Mesendoderm (in vitro differentiated cells): ENCODE measurements around the gene TEN1.

Experiments
- DNase-seq: peaks from one replicate; pipeline ENCODE4 v3.0.0; 2013
- H2AK5ac ChIP-seq: 2 replicates; pipeline ENCODE4 v1.6.1; 2013; ENCODE audit warnings: low read length, inconsistent platforms
- H2BK120ac ChIP-seq: 2 replicates; pipeline ENCODE4 v1.6.1; 2013; ENCODE audit warnings: low read depth, mild to moderate bottlenecking, low read length, moderate library complexity, mixed read lengths
- H2BK15ac ChIP-seq: replicated peaks from 2 replicates; pipeline ENCODE4 v1.6.1; 2013; ENCODE audit warnings: low read depth, mild to moderate bottlenecking, moderate library complexity
- H2BK5ac ChIP-seq: 2 replicates; pipeline ENCODE4 v1.6.1; 2013; ENCODE audit warnings: low read length, inconsistent platforms
- H3K18ac ChIP-seq: 2 replicates; pipeline ENCODE4 v1.6.1; 2013; ENCODE audit warnings: mild to moderate bottlenecking, low read length, mixed read lengths
- H3K23ac ChIP-seq: one replicate; pipeline ENCODE4 v1.6.1; 2013; ENCODE audit warnings: low read length
- H3K27ac ChIP-seq: 2 replicates; pipeline ENCODE4 v1.5.1; 2013; ENCODE audit warnings: low read depth, mild to moderate bottlenecking, inconsistent platforms, low read length, moderate library complexity
- H3K27me3 ChIP-seq: 2 replicates; pipeline ENCODE4 v1.6.1; 2013; ENCODE audit warnings: low read length, control low read depth, mild to moderate bottlenecking, inconsistent platforms; ENCODE audit not compliant: insufficient read depth, poor library complexity
- H3K36me3 ChIP-seq: 2 replicates; pipeline ENCODE4 v1.6.1; 2013; ENCODE audit warnings: low read length, inconsistent platforms; ENCODE audit not compliant: control insufficient read depth, insufficient read depth
- H3K4ac ChIP-seq: one replicate; pipeline ENCODE4 v1.6.1; 2013; ENCODE audit warnings: low read depth, mild to moderate bottlenecking, low read length, moderate library complexity
- H3K4me1 ChIP-seq: 2 replicates; pipeline ENCODE4 v1.6.1; 2013; ENCODE audit warnings: low read depth, low read length, inconsistent platforms; ENCODE audit not compliant: control insufficient read depth
- H3K4me2 ChIP-seq: 2 replicates; pipeline ENCODE4 v1.6.1; 2013; ENCODE audit warnings: low read length
- H3K4me3 ChIP-seq: 2 replicates; pipeline ENCODE4 v1.5.1; 2013; ENCODE audit warnings: mild to moderate bottlenecking, low read length
- H3K56ac ChIP-seq: one replicate; pipeline ENCODE4 v1.6.1; 2013; ENCODE audit warnings: low read length
- H3K79me1 ChIP-seq: 2 replicates; pipeline ENCODE4 v1.6.1; 2013; ENCODE audit warnings: low read length, inconsistent platforms
- H3K79me2 ChIP-seq: 2 replicates; pipeline ENCODE4 v1.6.1; 2013; ENCODE audit warnings: mild to moderate bottlenecking, low read length; ENCODE audit not compliant: control insufficient read depth, insufficient read depth
- H3K9ac ChIP-seq: 2 replicates; pipeline ENCODE4 v1.6.1; 2013; ENCODE audit warnings: low read length, inconsistent platforms
- H4K5ac ChIP-seq: one replicate; pipeline ENCODE4 v1.6.1; 2013; ENCODE audit warnings: low read length
- H4K8ac ChIP-seq: one replicate; pipeline ENCODE4 v1.6.1; 2013; ENCODE audit warnings: low read depth, mild to moderate bottlenecking, control low read depth, low read length, moderate library complexity
- WGBS: extraction: QIAGEN DNeasy Blood & Tissue Kit; methylation state at CpG from one replicate; pipeline ENCODE4 v1.1.7; 2013; ENCODE audit warnings: low lambda C conversion rate, missing lambda C conversion rate; ENCODE audit not compliant: insufficient coverage; ENCODE audit errors: extremely low coverage; 5-methylcytosine and 5-hydroxymethylcytosine counted together

Gene TEN1

GRCh38 chr17:75979705-75980187 is 706 bp downstream of the TEN1 start:
- Histone ChIP-seq H3K9ac (peak overlapping the region; percentile 82), H2AK5ac (peak overlapping the region; percentile 27), H3K18ac (peak overlapping the region; percentile 96), H3K36me3 (no peaks in the 10 kb centered on the region), H3K79me1 (peaks cover 4% of the 10 kb centered on the region), H3K4me3 (peak overlapping the region; percentile 64), H3K27ac (peak overlapping the region; percentile 100), H3K27me3 (no peaks in the 10 kb centered on the region), H4K5ac (peak overlapping the region; percentile 44), H2BK15ac (no peak overlapping the region), H3K4me1 (peaks cover 11% of the 10 kb centered on the region), H2BK5ac (peak overlapping the region; percentile 64), H3K23ac (peak overlapping the region; percentile 98), H2BK120ac (no peak overlapping the region), H4K8ac (peak overlapping the region; percentile 98), H3K56ac (peak overlapping the region; percentile 95), H3K79me2 (peaks cover 13% of the 10 kb centered on the region), H3K4ac (peak overlapping the region; percentile 89), H3K4me2 (peak overlapping the region; percentile 70)
- DNase-seq, result no peak
- no CpG with 5 or more reads among the region's 19 CpGs for WGBS

DNA sequence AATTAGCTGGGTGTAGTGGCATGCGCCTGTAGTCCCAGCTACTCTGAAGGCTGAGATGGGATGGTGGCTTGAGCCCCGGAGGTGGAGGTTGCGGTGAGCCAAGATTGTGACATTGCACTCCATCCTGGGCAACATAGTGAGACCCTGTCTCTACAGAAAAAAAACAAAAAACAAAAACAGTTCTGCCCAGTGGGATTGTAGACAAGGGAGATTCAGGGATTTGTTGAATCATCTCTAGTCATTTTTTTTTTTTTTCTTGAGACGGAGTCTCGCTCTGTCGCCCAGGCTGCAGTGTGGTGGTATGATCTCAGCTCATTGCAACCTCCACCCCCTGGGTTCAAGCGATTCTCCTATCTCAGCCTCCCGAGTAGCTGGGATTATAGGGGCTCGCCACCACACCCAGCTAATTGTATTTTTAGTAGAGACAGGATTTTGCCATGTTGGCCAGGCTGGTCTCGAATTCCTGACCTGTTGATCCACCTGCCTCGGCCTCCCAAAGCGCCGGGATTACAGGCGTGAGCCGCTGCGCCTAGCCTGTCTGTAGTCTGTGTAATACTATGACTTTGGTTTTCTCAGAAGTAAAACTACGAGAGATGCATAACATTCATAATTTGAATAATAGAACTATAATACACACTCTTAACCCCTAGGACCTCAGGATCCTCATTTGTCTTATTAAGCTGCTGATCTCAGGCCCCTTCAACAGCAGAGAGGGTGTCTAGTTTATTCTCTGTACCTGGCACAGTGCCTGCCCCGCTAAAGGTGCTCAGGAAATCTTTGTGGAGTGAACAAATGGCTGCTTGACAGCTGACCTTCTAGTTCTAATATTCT is 1.4 kb downstream of the TEN1 start:
- Histone ChIP-seq H3K36me3 (no peaks in the 10 kb centered on the region), H3K23ac (no peak overlapping the region), H3K4ac (peak overlapping the region; percentile 89), H3K56ac (peak overlapping the region; percentile 95), H2BK120ac (no peak overlapping the region), H2BK5ac (no peak overlapping the region), H4K8ac (no peak overlapping the region), H3K27me3 (no peaks in the 10 kb centered on the region), H3K79me2 (peaks cover 13% of the 10 kb centered on the region), H3K9ac (peak overlapping the region; percentile 82), H3K4me1 (peaks cover 11% of the 10 kb centered on the region), H4K5ac (no peak overlapping the region), H2BK15ac (no peak overlapping the region), H3K18ac (peak overlapping the region; percentile 96), H3K79me1 (peaks cover 4% of the 10 kb centered on the region), H3K4me3 (no peak overlapping the region), H2AK5ac (peak overlapping the region; percentile 27), H3K4me2 (peak overlapping the region; percentile 70), H3K27ac (peak overlapping the region; percentile 100)
- WGBS, result no CpG with 5 or more reads among the region's 18 CpGs
- no peak for DNase-seq

DNA sequence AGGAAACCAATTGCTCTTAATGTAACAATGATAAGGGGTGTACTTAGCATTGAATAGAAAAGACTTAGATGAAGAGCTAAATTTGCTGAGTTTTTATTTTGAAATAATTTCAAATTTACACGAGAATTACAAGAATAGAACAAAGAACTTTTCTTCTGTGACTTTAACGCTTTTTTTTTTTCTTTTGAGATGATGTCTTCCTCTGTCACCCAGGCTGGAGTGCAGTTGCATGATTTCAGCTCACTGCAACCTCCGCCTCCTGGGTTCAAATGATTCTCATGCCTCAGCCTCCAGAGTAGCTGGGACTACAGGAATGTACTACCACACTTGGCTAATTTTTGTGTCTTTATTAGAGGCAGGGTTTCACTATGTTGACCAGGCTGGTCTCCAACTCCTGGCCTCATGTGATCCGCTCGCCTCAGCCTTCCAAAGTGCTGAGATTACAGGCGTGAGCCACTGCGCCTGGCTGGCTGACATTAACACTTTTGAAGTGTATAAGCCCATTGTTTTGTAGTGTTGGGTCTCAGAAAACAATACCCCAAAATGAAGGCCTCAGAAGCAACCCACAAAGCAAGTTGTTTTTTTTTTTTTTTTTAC is 2.1 kb downstream of the TEN1 start:
- Histone ChIP-seq H3K79me1 (peaks cover 4% of the 10 kb centered on the region), H2BK15ac (no peak overlapping the region), H3K4me1 (peaks cover 11% of the 10 kb centered on the region), H4K8ac (no peak overlapping the region), H4K5ac (no peak overlapping the region), H3K4me2 (no peak overlapping the region), H3K36me3 (no peaks in the 10 kb centered on the region), H2AK5ac (no peak overlapping the region), H3K56ac (peak overlapping the region; percentile 50), H2BK120ac (peak overlapping the region; percentile 17), H3K9ac (peak overlapping the region; percentile 9), H3K4ac (peak overlapping the region; percentile 79), H3K4me3 (no peak overlapping the region), H3K27ac (peak overlapping the region; percentile 19), H3K79me2 (peaks cover 11% of the 10 kb centered on the region), H3K27me3 (no peaks in the 10 kb centered on the region), H3K23ac (no peak overlapping the region), H2BK5ac (peak overlapping the region; percentile 62), H3K18ac (no peak overlapping the region)
- WGBS, result no CpG with 5 or more reads among the region's 7 CpGs
- no peak for DNase-seq

- Histone ChIP-seq H3K18ac (peak overlapping the region; percentile 88), H2AK5ac (peak overlapping the region; percentile 25), H2BK5ac (peak overlapping the region; percentile 94), H3K56ac (peak overlapping the region; percentile 83), H3K36me3 (no peaks in the 10 kb centered on the region), H3K9ac (peak overlapping the region; percentile 53), H2BK15ac (peak overlapping the region; percentile 45), H3K27ac (peak overlapping the region; percentile 94), H3K4ac (peak overlapping the region; percentile 94), H3K79me2 (no peaks in the 10 kb centered on the region), H2BK120ac (peak overlapping the region; percentile 29), H4K5ac (peak overlapping the region; percentile 89), H3K79me1 (peaks cover 2% of the 10 kb centered on the region), H3K4me3 (no peak overlapping the region), H4K8ac (no peak overlapping the region), H3K4me1 (peaks cover 11% of the 10 kb centered on the region), H3K27me3 (no peaks in the 10 kb centered on the region), H3K4me2 (peak overlapping the region; percentile 33), H3K23ac (no peak overlapping the region)
- peak; percentile 97 for DNase-seq
- WGBS, result no CpG with 5 or more reads among the region's 6 CpGs
Measured at GRCh38 chr17:75983501-75984181, 4.6 kb downstream of the TEN1 start.

DNA sequence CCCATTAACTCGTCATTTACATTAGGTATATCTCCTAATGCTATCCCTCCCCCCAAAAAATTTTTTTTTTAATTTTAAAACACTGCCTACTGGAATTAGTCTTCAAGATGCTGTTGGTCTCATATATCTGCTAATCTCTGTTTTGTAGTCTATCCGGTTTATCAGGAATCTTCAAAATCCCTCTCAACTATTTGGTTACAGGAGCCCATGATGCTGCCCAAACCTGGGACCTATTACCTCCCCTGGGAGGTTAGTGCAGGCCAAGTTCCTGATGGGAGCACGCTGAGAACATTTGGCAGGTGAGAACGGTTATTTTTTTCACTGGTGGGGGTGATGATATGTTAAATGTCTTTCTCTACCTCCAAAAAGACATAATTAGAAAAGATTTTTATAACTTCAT is 6.9 kb downstream of the TEN1 start:
- Histone ChIP-seq H3K4me3 (no peak overlapping the region), H3K4me1 (peaks cover 11% of the 10 kb centered on the region), H2BK5ac (no peak overlapping the region), H2BK15ac (no peak overlapping the region), H3K18ac (no peak overlapping the region), H3K4me2 (no peak overlapping the region), H3K4ac (no peak overlapping the region), H2AK5ac (no peak overlapping the region), H3K36me3 (no peaks in the 10 kb centered on the region), H3K79me2 (no peaks in the 10 kb centered on the region), H4K8ac (no peak overlapping the region), H3K27ac (no peak overlapping the region), H3K23ac (no peak overlapping the region), H3K27me3 (no peaks in the 10 kb centered on the region), H3K56ac (no peak overlapping the region), H4K5ac (no peak overlapping the region), H3K79me1 (peaks cover 2% of the 10 kb centered on the region), H2BK120ac (no peak overlapping the region), H3K9ac (no peak overlapping the region)
- DNase-seq, result no peak
- WGBS, result no CpG with 5 or more reads among the region's 4 CpGs
